ENCODE data around the gene RCAN3.
"Not testable (repeated sequence)": the region's sequence is repeated elsewhere in the genome, so short reads cannot be mapped to it uniquely, and the experiment has no call there.

RCAN3 gene

GRCh38 chr1:24508911-24509310 is 6.3 kb downstream of the RCAN3 start:
- no peak for DNase-seq (ENCODE audit: low read depth in 2 of 2, low spot score in 1 of 2)

DNA sequence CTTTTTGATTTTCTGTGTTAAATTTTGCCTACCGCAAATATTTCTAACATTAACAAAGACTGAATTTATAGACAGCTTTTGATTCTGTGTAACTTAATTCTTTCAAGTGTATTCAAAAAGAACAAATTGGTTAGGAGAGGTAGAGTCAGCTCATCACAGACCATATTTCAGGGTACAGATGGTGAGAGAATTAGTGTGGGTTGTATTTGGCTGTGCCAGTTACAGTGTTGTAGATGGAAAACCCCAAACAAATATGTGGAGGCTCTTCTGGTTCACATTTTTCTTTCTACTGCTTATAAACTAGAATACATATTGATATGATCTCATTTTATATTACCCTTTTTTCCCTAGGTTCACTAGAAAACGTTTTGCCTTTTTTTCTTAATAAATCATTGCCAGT is 11.1 kb downstream of the RCAN3 start:
- DNase-seq (ENCODE audit: low read depth in 2 of 2, low spot score in 1 of 2) = no peak

DNA sequence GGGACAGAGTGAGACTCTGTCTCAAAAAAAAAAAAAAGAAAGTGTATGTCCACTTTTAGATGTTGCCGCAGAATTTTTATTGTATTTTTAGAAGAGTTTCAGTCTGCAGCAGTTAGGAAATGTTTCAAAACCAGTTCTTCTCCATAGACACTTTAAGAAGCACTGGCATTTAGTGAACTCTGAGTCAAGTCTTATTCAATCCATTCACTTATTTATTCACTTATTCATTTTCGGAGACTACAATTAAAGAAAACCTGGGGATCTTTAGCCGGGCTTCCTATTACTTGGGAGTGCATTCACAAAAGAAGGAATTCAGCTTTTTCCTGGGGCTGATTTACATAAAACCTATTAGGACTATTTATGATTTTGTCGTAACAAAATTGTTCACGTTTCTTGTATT is 12.3 kb downstream of the RCAN3 start:
- no peak for DNase-seq (ENCODE audit: low read depth in 2 of 2, low spot score in 1 of 2)

DNA sequence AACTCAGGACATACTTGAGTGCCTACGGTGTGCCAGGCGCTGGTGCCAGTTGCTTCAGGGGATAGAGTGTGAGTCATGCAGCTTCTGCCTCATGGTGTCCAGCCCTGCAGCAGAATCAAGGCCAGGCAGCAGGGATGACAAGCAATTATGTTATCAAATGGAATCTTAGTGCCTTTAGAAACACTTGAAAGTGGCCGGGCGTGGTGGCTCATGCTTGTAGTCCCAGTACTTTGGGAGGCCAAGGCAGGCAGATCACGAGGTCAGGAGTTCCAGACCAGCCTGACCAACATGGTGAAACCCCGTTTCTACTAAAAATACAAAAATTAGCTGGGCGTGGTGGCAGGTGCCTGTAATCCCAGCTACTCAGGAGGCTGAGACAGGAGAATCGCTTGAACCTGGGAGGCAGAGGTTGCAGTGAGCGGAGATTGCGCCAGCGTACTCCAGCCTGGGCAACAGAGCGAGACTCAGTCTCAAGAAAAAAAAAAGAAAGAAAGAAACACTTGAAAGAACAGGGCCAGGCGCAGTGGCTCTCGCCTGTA is 13.1 kb downstream of the RCAN3 start:
- not testable (repeated sequence) for DNase-seq (ENCODE audit: low read depth in 2 of 2, low spot score in 1 of 2)

GRCh38 chr1:24516506-24516905 is 13.9 kb downstream of the RCAN3 start:
- DNase-seq (ENCODE audit: low read depth in 2 of 2, low spot score in 1 of 2) = no peak

DNA sequence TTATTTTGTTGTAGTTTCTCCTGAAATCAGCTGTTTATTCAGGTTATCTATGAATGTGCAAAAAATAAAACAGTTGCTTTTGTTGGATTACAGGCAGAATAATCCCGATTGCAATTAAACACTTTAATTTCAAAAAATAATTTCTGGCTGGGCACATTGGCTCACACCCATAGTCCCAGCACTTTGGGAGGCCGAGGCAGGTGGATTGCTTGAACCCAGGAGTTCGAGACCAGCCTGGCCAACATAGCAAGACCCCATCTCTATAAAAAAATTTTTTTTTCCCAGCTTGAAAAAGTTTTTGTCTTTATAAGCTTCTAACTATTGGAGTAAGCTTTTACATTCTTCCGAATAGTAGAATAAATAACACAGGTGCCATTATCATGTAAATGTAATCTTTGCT is 15.3 kb downstream of the RCAN3 start:
- no peak for DNase-seq (ENCODE audit: low read depth in 2 of 2, low spot score in 1 of 2)

DNA sequence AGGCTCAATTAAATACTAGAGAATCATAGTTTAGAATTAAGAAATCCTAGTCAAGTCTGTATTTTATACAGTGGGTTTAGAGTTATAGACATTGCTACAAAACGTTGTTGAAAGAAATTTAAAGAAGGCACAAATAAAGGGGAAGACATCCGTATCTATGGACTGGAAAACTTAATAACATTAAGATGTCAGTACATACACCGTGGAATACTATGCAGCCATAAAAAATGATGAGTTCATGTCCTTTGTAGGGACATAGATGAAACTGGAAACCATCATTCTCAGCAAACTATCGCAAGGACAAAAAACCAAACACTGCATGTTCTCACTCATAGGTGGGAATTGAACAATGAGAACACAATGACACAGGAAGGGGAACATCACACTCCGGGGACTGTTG is 17.6 kb downstream of the RCAN3 start:
- not testable (repeated sequence) for DNase-seq (ENCODE audit: low read depth in 2 of 2, low spot score in 1 of 2)

DNA sequence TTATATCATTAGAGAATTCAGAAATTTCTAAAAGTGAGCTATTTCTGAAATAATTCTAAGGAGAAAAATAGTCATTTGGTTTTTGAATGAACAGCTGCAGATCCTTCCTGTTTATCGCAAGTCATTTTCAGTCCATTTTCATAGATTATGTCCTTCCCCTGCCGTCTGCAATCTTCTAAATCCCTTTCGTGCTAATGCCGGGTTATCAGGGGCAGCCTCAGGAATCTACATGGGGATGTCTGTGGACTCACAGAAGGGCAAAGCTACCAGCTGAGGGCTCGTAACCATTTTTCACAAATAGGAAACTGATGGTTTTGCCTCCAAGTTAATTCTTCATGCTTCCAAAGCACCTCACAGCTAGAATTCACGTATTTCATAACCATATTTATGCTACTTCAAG is 23.0 kb downstream of the RCAN3 start:
- DNase-seq (ENCODE audit: low read depth in 2 of 2, low spot score in 1 of 2) = no peak

DNA sequence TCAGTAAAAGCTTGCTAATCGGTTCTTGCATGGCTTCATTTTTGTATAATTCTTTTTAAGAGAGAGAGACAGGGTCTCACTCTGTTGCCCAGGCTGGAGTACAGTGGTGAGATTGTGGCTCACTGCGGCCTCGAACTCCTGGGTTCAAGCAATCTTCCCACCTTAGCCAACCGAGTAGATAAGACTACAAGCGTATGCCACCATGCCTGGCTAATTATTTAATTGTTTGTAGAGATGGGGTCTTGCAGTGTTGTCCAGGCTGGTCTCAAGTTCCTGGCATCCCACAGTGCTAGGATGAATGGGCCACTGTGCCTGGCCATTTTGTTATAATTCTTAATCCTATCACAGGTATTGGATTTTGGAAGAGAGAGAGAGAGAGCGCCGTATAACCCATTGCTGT is 23.4 kb downstream of the RCAN3 start:
- DNase-seq (ENCODE audit: low read depth in 2 of 2, low spot score in 1 of 2) = no peak

GRCh38 chr1:24526940-24527542 is 24.4 kb downstream of the RCAN3 start:
- DNase-seq (ENCODE audit: low read depth in 2 of 2, low spot score in 1 of 2) = no peak

DNA sequence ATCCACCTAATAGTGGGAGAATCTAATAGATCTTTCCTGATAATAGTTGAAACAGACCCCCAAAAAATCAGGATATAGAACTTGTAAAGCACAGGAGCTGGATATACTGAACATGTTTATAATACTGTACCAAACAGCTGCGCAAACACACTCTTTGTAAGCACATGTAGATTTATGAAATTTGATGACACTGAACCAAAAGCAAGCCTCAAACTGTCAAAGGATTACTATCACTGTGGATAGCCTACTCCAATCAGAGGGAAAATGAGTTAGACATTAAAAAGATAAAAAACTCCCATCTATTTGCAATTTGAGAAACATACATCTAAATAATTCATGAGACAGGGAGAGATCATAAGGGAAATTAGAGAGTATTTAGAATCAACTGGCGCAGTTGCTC is 26.1 kb downstream of the RCAN3 start:
- no peak for DNase-seq (ENCODE audit: low read depth in 2 of 2, low spot score in 1 of 2)

DNA sequence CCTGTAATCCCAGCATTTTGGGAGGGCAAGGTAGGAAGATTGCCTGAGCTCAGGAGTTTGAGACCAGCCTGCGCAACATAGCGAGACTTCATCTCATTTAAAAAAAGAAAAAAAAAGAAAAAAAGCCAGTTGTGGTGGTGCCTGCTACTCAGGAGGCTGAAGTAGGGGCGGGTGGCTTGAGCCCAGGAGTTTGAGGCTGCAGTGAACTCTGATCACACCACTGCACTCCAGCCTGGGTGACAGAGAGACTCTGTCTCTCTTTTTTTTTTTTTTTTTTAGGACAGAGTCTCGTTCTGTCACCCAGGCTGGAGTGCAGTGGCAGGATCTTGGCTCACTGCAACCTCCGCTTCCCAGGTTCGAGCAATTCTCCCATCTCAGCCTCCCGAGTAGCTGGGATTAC is 26.7 kb downstream of the RCAN3 start:
- DNase-seq (ENCODE audit: low read depth in 2 of 2, low spot score in 1 of 2) = not testable (repeated sequence)

DNA sequence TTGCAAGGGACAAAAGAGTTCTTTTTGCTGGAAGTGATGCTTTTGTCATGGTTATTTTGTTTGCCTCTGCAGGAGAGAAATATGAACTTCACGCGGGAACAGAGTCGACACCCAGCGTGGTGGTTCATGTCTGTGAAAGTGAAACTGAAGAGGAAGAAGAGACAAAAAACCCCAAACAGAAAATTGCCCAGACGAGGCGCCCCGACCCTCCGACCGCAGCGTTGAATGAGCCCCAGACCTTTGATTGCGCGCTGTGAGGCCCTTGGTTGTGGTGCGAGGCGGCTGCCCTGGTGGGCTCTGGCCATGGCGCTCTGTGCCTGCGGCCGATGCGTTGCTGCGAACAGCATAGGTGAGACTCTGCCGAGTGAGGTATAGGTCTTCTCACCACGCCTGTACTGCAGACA is 32.4 kb downstream of the RCAN3 start:
- DNase-seq (ENCODE audit: low read depth in 2 of 2, low spot score in 1 of 2) = peak; percentile 47 to 56

GRCh38 chr1:24535778-24536177 is 33.1 kb downstream of the RCAN3 start:
- DNase-seq (ENCODE audit: low read depth in 2 of 2, low spot score in 1 of 2) = no peak

DNA sequence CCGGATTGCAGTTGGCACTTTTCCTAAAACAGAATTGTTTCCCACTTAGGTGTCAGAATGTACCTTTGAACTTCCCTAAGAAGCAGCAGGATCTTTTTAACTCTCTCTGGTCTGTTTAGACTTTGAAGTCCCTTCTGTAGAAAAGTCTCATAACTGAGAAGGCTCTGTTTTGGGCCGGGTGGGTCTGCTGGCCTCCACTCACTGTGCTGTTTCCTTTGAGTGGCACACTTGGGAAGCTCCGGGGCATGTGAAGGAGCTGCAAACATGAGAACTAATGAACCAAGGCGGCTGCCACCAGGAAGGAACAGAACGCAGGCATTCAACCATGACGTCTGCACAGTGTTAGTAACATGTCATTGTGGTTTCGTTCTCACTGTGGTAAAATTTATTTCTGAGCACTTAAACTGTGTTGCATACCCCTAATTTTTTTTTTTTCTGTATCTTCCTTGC is 33.8 kb downstream of the RCAN3 start:
- peak; percentile 34 to 42 for DNase-seq (ENCODE audit: low read depth in 2 of 2, low spot score in 1 of 2)

DNA sequence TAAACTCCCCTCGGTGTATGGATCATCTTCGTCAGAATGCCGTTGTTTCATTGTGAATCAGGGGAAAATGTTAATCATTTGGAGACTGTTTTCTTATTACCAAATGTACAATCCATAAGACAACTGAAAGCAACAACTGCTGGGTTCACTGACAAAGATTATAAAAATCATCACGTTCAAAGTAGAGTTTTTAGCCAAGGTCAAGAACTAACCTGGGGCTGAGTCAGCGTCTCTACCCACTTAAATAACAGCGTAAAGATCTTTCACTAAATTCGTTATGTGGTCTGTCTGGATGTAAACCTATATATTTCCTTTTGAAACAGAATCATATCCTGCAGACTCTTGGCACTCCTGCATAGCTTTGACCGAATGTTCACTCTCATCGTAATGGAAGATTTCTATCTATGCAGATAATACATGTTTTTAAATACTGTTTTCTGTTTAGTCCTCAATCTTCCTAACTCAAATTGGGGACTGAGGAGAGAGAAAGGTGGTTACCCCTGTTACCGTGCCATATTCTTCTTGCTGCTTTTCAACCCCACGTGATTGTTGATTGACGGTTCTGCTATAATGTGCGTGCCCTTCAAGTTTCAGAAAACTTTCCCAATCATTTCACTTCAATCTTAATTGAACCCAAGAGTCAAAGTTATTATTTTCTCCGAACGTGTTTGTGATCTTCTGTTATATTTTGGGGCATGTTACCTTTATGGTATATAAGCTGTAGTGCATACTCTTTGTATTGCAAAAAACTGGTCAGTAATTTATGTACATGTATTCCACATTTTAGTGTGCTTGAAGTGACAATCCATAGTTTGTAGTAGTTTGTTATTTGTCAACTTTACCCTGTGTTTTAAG is 37.6 kb downstream of the RCAN3 start:
- DNase-seq (ENCODE audit: low read depth in 2 of 2, low spot score in 1 of 2) = no peak

DNA sequence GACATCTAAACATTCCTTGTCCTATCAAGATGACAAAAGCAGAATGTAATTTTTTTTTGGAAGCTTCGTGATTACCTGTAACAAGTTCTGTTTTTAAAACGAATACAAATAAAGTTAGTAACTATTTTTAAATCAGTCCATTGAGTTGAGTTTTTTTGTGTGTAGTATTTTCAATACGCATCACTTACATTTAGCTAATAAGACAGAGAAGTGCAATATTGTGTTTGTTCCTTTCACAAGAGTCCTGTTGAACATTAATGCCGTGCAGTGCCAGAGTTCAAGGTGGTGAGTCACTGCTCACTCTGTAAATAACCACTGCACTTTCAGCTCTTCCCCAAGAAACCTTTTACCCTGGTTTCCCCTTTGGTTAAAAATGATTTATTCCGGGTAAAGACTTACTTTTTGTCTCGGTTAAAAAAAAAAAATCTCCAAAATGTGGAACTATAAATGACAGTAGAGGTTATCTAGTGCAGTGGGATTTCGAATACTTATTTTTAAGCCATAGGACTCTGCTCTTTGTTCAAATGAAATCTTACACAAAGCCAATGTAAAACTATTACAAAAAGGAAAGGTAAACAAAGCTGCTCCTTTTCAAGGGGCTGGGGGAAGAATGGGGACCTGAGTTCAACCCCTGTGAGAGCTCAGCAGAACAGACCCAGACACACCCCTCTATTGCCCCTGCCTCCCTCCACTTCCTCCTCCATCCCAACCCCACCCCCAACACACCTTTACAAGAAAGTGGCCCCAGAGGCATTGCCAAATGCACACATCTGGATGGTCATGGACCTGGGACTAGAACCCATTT is 38.5 kb downstream of the RCAN3 start:
- DNase-seq (ENCODE audit: low read depth in 2 of 2, low spot score in 1 of 2) = no peak

- DNase-seq (ENCODE audit: low read depth in 2 of 2, low spot score in 1 of 2) = no peak
Measured at GRCh38 chr1:24541711-24542346, 39.2 kb downstream of the RCAN3 start.

DNA sequence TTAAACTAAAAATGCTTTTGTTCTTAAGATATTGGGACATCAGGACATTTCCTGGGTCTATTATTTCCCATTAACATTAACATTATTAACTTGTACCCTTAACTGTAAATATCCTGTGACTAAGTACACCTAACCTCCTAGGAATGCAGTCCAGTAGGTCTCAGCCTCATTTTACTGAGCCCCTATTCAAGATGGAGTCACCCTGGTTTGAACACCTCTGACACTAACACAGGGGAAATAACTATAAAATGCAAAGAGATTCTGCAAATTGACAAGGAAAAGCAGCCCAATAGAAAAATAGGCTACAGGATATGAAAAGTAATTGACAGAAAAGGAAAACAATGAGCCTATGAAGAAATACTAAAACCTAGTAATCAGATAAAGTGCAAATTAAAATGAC is 41.6 kb downstream of the RCAN3 start:
- DNase-seq (ENCODE audit: low read depth in 2 of 2, low spot score in 1 of 2) = no peak

DNA sequence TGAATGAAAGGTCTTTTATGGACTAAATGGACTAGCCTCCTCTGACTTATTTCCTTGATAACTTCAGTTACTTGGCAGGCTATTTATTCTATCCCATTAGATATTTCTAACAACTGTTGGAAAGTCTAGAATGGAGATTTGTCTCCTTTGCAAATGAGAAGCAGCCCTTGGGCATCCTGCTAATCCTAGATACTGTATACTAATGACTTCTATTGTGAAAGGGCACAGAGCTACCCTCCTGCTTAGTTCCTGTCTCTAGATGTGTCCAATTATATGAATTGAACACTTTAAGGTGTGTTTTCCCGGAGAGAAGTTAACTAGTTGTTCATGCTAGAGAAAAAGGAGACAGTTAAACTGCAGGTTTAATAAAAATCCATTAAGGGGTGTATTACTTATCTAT is 43.0 kb downstream of the RCAN3 start:
- DNase-seq (ENCODE audit: low read depth in 2 of 2, low spot score in 1 of 2) = no peak

- DNase-seq (ENCODE audit: low read depth in 2 of 2, low spot score in 1 of 2) = no peak
Measured at GRCh38 chr1:24547195-24547594, 44.6 kb downstream of the RCAN3 start.
